BLaER1 (cell line): ENCODE measurements around the gene DHRS1.
A peak's percentile ranks its signal among the peaks of the same experiment; 100 is the strongest.

Experiments used
- H3K27ac ChIP-seq: shearing (Covaris generic); formaldehyde crosslinking; 2 replicates; pipeline ENCODE4 v1.8.1; 2022
- H3K27me3 ChIP-seq: shearing (Covaris generic); formaldehyde crosslinking; 2 replicates; pipeline ENCODE4 v1.8.1; 2022
- H3K36me3 ChIP-seq: shearing (Covaris generic); formaldehyde crosslinking; 2 replicates; pipeline ENCODE4 v1.8.1; 2022
- H3K4me1 ChIP-seq: shearing (Covaris generic); formaldehyde crosslinking; 2 replicates; pipeline ENCODE4 v1.8.1; 2022
- H3K4me2 ChIP-seq: shearing (Covaris generic); formaldehyde crosslinking; 2 replicates; pipeline ENCODE4 v1.8.1; 2022
- H3K4me3 ChIP-seq: shearing (Covaris generic); formaldehyde crosslinking; 2 replicates; pipeline ENCODE4 v1.8.1; 2022
- H3K9ac ChIP-seq: shearing (Covaris generic); formaldehyde crosslinking; 2 replicates; pipeline ENCODE4 v1.8.1; 2022
- H3K9me3 ChIP-seq: shearing (Covaris generic); formaldehyde crosslinking; 2 replicates; pipeline ENCODE4 v1.8.1; 2022
- H4K20me1 ChIP-seq: shearing (Covaris generic); formaldehyde crosslinking; 2 replicates; pipeline ENCODE4 v1.8.1; 2022
- Cebpa-rat ChIP-seq: shearing (Covaris generic); IDR thresholded peaks from 2 replicates; pipeline ENCODE4 v1.8.1; 2022

The DHRS1 gene

DNA sequence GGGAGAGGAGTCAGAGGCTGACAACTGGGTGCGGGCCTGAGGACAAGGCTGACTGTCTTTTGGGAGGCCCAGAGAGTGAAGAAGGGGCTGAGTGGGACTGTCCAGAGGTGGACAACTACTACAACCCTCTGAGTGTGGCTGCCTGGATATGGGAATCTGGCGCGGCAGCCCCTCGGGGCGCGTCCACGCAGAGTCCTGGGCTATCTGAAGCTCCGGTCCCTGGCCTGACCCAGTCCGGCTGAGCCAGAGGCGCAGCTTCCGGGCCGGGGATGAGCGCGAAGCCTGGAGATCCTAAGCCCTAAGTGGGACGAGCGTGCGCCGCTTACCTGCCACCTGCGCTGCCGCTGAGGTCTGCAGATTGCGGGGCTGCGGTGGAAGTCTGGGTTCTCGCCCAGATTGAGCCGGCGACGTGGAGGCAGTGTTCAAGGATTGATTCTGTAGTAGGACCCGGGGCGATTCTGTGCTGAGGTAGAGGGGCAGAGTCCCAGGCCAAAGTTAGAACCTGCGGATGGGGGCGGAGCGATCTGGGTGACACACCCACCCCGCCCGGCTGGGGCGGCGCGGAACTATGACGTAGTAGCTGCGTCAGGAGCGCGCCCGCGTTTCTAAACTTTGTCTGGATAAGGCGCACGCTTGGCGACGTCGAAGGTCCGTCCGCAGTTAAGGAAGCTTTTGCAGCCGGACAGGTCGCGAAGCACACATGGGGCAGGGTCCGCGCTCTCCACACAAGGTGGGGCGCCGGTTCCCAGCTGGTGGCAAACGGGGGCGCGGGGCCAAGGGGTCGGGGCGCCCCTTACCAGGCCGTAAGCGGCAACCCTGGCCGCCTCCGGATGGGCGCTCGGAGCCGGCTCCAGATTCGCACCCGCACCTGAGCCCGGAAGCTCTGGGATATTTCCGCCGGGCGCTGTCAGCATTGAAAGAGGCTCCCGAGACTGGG, at the start of gene DHRS1, which contains the start of gene NOP9:
DHRS1 (minus strand) TSS at position 526 of the 937 bp plus-strand sequence. CDS start 674 bp downstream, outside the sequence.
NOP9 (plus strand) TSS at position 596 of the 937 bp plus-strand sequence; CDS start at position 701, 105 bp downstream.
- Histone ChIP-seq H3K27ac (peak within 1 kb of the TSS; percentile 76), H3K9ac (peak within 1 kb of the TSS; percentile 88), H3K9me3 (no peaks in the 10 kb centered on the region), H3K27me3 (no peaks in the 10 kb centered on the region), H3K4me1 (peaks cover 53% of the 10 kb centered on the region), H3K4me2 (peak within 1 kb of the TSS; percentile 99), H4K20me1 (peaks cover 25% of the 10 kb centered on the region), H3K4me3 (peak within 1 kb of the TSS; percentile 87), H3K36me3 (peaks cover 50% of the 10 kb centered on the region)
- TF ChIP-seq Cebpa-rat = no peak

DNA sequence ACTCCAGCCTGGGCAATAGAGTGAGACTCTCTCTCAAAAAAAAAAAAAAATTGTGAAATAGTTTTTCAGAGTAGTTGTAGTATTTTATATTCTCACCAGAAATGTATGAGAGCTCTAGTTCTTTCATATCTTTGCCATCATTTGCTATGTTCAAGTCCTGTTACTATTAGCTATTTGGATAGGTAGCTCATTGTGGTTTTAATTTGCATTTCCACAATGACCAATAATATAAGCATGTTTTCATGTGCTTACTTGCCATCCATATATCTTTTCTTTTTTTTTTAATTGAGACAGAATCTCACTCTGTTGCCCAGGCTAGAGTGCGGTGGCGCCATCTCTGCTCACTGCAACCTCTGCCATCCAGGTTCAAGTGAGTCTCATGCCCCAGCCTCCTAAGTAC, 48.6 kb upstream of the DHRS1 start:
- no peak for TF ChIP-seq Cebpa-rat
- H3K27ac ChIP-seq = no peak overlapping the region
- H3K4me2 ChIP-seq = no peak overlapping the region
- no peak overlapping the region for H3K4me3 ChIP-seq
- no peaks in the 10 kb centered on the region for H3K9me3 ChIP-seq
- H3K4me1 ChIP-seq = no peaks in the 10 kb centered on the region; the same call in 1 of the 2 replicates
- H4K20me1 ChIP-seq = no peaks in the 10 kb centered on the region
- H3K9ac ChIP-seq = no peak overlapping the region
- H3K27me3 ChIP-seq = no peaks in the 10 kb centered on the region
- H3K36me3 ChIP-seq = no peaks in the 10 kb centered on the region

DNA sequence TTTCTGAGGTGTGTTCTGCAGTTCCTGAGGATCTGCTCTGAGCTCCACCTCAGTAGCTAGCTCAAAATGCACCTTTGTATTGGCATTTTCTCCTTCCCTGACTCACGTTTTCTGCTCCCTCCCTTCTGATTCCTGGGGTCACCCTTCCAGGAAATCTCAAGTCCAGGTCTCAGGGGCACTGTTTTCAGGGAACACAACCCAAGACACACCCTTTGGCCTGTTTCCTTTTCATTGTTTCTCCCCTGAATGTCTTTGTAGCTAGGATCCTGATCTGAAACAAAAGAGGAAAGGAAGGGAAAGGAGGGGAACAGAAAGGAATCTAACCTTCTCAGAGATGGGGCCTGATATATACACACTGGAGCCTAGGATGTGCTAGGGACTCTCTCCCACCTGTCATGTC, 47.6 kb upstream of the DHRS1 start:
- H3K36me3 ChIP-seq = no peaks in the 10 kb centered on the region
- H3K27me3 ChIP-seq = no peaks in the 10 kb centered on the region
- TF ChIP-seq Cebpa-rat = no peak

DNA sequence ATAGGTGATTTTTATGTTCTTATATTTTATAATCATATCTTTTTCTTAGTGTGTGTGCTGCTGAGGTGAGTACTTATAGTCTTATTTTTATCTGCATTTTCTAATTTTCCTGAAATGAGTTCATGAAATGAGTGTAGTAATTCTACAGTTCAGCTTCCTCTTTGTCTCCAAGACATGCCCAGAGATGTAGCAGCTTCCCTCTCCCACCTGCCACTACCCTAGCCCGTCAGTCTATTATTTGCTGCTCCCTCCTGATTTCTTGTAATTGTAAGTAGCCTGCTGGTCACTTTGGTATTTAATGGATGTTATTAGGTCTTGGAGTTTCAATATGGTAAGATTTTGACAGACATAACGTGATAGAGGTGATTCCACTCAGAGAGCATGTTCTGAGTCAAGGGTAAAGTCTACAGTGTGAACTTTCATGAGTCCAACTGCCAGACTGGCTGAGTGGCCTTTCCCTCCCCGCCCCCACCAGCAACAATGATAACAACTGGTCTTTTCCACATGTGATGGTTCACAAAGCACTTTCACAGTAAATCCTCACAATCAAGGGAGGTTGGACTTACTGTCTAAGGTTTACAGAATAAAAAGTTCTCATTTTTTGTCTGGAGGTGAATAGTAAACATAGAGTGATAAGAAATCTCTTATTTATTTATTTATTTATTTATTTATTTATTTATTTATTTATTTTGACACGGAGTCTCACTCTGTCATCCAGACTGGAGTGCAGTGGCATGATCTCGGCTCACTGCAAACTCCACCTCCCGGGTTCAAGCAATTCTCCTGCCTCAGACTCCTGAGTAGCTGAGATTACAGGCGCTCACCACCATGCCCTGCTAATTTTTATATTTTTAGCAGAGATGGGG, 44.4 kb upstream of the DHRS1 start:
- peaks cover 24% of the 10 kb centered on the region for H3K27me3 ChIP-seq

More for the DNA sequence above, 47.6 kb upstream of the DHRS1 start:
- H3K9me3 ChIP-seq = no peaks in the 10 kb centered on the region
- H3K9ac ChIP-seq = no peak overlapping the region
- H3K4me2 ChIP-seq = no peak overlapping the region
- no peak overlapping the region for H3K4me3 ChIP-seq
- H4K20me1 ChIP-seq = no peaks in the 10 kb centered on the region
- no peaks in the 10 kb centered on the region; the same call in 1 of the 2 replicates for H3K4me1 ChIP-seq
- no peak overlapping the region for H3K27ac ChIP-seq

DNA sequence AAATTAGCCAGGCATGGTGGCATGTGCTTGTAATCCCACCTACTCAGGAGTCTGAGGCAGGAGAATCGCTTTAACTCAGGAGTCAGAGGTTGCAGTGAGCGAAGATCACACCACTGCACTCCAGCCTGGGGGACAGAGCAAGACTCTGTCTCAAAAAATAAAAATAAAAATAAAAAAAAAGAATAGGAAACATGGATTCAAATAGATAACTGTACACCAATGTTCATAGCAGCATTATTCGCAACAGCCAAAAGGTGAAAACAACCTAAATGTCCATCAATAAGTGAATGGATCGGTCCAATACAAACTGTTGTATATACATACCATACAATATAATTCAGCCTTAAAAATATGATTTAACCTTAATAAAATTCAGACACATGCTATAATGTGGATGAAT, 43.3 kb upstream of the DHRS1 start:
- H3K27me3 ChIP-seq = peaks cover 35% of the 10 kb centered on the region
- no peaks in the 10 kb centered on the region for H4K20me1 ChIP-seq
- no peak overlapping the region for H3K4me2 ChIP-seq
- H3K4me3 ChIP-seq = no peak overlapping the region
- H3K9me3 ChIP-seq = peaks cover 8% of the 10 kb centered on the region; the same call in 1 of the 2 replicates
- no peak for TF ChIP-seq Cebpa-rat
- no peaks in the 10 kb centered on the region for H3K36me3 ChIP-seq
- H3K9ac ChIP-seq = no peak overlapping the region
- H3K4me1 ChIP-seq = peaks cover 14% of the 10 kb centered on the region
- H3K27ac ChIP-seq = no peak overlapping the region

More for the DNA sequence above, 44.4 kb upstream of the DHRS1 start:
- no peaks in the 10 kb centered on the region for H3K36me3 ChIP-seq
- no peak overlapping the region for H3K27ac ChIP-seq
- H4K20me1 ChIP-seq = no peaks in the 10 kb centered on the region
- H3K9me3 ChIP-seq = peaks cover 5% of the 10 kb centered on the region; the same call in 1 of the 2 replicates
- H3K4me3 ChIP-seq = no peak overlapping the region
- TF ChIP-seq Cebpa-rat = no peak
- peaks cover 10% of the 10 kb centered on the region for H3K4me1 ChIP-seq
- no peak overlapping the region for H3K9ac ChIP-seq
- H3K4me2 ChIP-seq = no peak overlapping the region

DNA sequence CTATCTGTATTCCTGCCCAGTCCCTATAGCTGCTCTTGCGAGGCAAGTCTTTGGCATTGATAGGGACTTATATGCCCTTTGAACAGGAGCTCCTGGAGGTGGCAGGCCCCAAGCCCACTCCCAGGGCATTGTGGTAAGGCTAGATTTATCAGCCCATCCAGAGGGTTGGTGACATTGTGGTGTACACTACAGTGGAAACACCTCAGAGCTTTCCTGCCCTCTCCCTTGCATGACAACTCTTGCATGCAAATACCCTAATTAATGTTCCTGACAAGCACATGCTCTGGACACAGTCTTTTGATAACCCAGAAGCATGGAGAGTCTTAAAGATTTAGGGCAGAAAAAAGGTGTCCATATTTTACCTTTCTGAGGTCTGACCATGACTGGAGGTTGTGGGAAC, 41.0 kb upstream of the DHRS1 start:
- Histone ChIP-seq H3K4me1 (peaks cover 22% of the 10 kb centered on the region), H3K27ac (no peak overlapping the region), H3K27me3 (peaks cover 58% of the 10 kb centered on the region), H3K36me3 (peaks cover 10% of the 10 kb centered on the region; the same call in 1 of the 2 replicates), H4K20me1 (0 out of 2 replicates have a peak, but pooled peaks cover 2% of the 10 kb centered on the region), H3K4me3 (no peak overlapping the region), H3K9ac (no peak overlapping the region), H3K4me2 (no peak overlapping the region), H3K9me3 (peaks cover 8% of the 10 kb centered on the region; the same call in 1 of the 2 replicates)
- TF ChIP-seq Cebpa-rat = no peak

DNA sequence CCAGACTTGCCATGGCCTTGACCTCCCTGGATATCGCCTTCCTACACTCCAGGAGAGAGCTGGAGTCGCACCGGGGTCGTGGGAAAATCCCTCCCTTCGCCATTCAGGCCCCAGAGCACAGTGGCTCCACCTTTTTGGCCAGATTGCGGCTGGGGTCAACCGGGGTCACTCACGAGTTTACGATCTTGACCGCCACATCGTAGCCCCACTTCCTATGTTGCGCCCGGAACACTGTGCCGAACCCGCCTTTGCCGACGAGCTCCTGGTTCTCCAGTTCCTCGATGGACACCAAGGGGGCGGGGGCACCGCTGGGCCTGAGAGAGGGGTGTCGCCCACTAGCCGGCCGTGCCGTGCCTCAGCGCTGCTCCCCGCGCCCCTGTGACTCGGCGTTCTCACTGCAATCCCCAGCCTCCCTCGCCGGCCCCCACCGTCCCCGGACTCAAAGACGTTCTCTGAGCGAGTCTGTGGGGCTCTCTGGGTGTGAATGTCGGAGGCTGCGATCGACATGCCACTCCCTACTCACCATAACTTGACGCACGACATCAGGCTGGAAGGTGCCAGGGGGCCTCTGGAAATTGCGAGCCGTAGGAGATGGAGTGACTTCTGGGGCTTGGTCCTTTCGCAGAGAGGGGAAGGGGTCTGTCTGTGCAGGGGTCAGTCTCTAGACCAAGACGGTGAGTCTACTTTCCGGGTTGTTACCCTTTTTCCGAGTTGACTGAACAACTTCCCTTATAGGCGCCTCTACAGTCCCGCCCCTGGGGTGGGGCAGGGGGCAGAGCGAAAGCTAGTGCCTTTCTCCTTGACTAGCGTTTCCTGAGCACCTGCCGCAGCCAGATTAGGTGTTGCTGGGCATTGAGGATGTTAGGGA, 39.9 kb upstream of the DHRS1 start, which contains the start of gene RIPK3:
RIPK3 (minus strand) TSS at position 708 of the 868 bp plus-strand sequence; CDS start at position 543, 165 bp downstream.
- peak within 1 kb of the TSS; percentile 36 for H3K9ac ChIP-seq
- H3K27ac ChIP-seq = no peak within 1 kb of the TSS
- peak within 1 kb of the TSS; percentile 62 for H3K4me3 ChIP-seq
- peaks cover 10% of the 10 kb centered on the region; the same call in 1 of the 2 replicates for H3K36me3 ChIP-seq
- peaks cover 69% of the 10 kb centered on the region for H3K27me3 ChIP-seq
- H4K20me1 ChIP-seq = peaks cover 13% of the 10 kb centered on the region
- H3K4me1 ChIP-seq = peaks cover 33% of the 10 kb centered on the region
- peaks cover 8% of the 10 kb centered on the region; the same call in 1 of the 2 replicates for H3K9me3 ChIP-seq
- H3K4me2 ChIP-seq = peak within 1 kb of the TSS; percentile 64
- no peak for TF ChIP-seq Cebpa-rat

DNA sequence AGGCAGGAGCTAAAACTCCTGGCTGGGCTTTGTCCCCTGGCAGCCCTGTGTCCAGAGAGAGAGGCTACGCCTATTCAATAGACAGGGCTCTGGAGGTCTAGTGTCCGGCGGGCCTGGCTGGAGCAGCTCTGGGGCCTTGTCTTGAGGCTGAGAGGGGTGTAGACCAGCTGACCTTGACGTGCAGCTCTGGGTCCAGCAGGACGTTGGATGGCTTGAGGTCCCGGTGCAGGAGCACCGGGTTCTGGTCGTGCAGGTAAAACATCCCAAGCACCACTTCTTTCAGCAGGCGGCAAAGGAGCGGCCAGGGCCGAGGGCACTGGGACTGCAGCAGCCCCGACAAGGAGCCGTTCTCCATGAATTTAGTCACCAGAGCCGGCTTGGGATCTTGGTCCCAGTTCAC, 39.3 kb upstream of the DHRS1 start:
- Histone ChIP-seq H3K9ac (peak overlapping the region; percentile 36; the same call in 1 of the 2 replicates), H3K4me3 (peak overlapping the region; percentile 62), H3K9me3 (peaks cover 8% of the 10 kb centered on the region; the same call in 1 of the 2 replicates), H3K27me3 (peaks cover 76% of the 10 kb centered on the region), H3K27ac (no peak overlapping the region), H3K36me3 (peaks cover 10% of the 10 kb centered on the region; the same call in 1 of the 2 replicates), H3K4me1 (peaks cover 39% of the 10 kb centered on the region), H4K20me1 (peaks cover 20% of the 10 kb centered on the region), H3K4me2 (peak overlapping the region; percentile 64)
- TF ChIP-seq Cebpa-rat = no peak
